Peyer's patch (tissue), 4 donors: Measurements from ENCODE around the gene LSM4. TPM values are rescaled to one million over a fixed set of nuclear protein-coding genes. Genes with fewer than 3 reads are reported as not detected.

Experiments used
- DNase-seq, 3 donors: peaks; one replicate each; pipeline ENCODE4 v3.0.0-alpha.2; 2017 to 2019
- H3K27ac ChIP-seq, 4 donors: fragments of 200-600 bp; sonication (generic); one replicate each; pipeline ENCODE4 v1.5.1; 2016 to 2019
- H3K27me3 ChIP-seq, 2 donors: fragments of 200-600 bp; sonication (generic); one replicate each; pipeline ENCODE4 v1.5.1; 2019
- H3K36me3 ChIP-seq, 3 donors: fragments of 200-600 bp; sonication (generic); one replicate each; pipeline ENCODE4 v1.5.1; 2016 to 2019
- H3K4me1 ChIP-seq, 4 donors: fragments of 200-600 bp; sonication (generic); one replicate each; pipeline ENCODE4 v1.5.1; 2016 to 2019
- H3K4me3 ChIP-seq, 4 donors: fragments of 200-600 bp; sonication (generic); 1 replicate in 3 of 4; 2 replicates in 1 of 4; pipeline ENCODE4 v1.5.1; 2016 to 2019; ENCODE audit warnings: mild to moderate bottlenecking in 1 of 4
- H3K9me3 ChIP-seq, 4 donors: fragments of 200-600 bp; sonication (generic); one replicate each; pipeline ENCODE4 v1.5.1; 2016 to 2019; ENCODE audit warnings: mild to moderate bottlenecking in 1 of 4
- CTCF ChIP-seq, 6 experiments: fragments of 450-650 bp in 4 of 6; fragments of 200-600 bp in 2 of 6; sonication (generic) in 1 of 6; IDR thresholded peaks; one replicate each; pipeline ENCODE4 v1.5.1; 2017 to 2019; ENCODE audit warnings: antibody characterized with exemption in 6 of 6, mild to moderate bottlenecking in 3 of 6, moderate library complexity in 1 of 6
- POLR2A ChIP-seq, 2 donors: fragments of 450-650 bp; IDR thresholded peaks; one replicate each; pipeline ENCODE4 v1.5.1; 2017; ENCODE audit warnings: antibody characterized with exemption in 2 of 2, mild to moderate bottlenecking in 2 of 2, moderate library complexity in 2 of 2
- total RNA-seq, 4 donors: library from RNA; depleted of rRNA; stranded (reverse); fragments of >200 nt; gene quantifications; one replicate each; pipeline ENCODE4 v1.1.0, GENCODE V29; 2016

The LSM4 gene
- total RNA-seq, 4 donors from 2014 or later: 102 to 193 (median 178) TPM

GRCh38 chr19:18287836-18288772 lies 34.8 kb downstream of the LSM4 start:
- H3K27ac ChIP-seq: peak overlapping the region in 1 of 4 donors; percentile 51

GRCh38 chr19:18286973-18287635 lies 35.8 kb downstream of the LSM4 start:
- peak overlapping the region in 1 of 4 donors; percentile 3 for H3K27ac ChIP-seq
- no peaks in the 10 kb centered on the region for H3K27me3 ChIP-seq
- no peak for TF ChIP-seq CTCF (IDR thresholded peaks at IDR 0.05)
- TF ChIP-seq POLR2A (IDR thresholded peaks at IDR 0.05): no peak
- no peaks in the 10 kb centered on the region for H3K9me3 ChIP-seq
- no peak overlapping the region for H3K4me3 ChIP-seq
- peaks cover 4 to 49% (median 22%) of the 10 kb centered on the region in 4 donors for H3K4me1 ChIP-seq
- DNase-seq: no peak
- no peaks in the 10 kb centered on the region for H3K36me3 ChIP-seq

More at GRCh38 chr19:18287836-18288772, 34.8 kb downstream of the LSM4 start:
- Histone ChIP-seq H3K9me3 (no peaks in the 10 kb centered on the region), H3K36me3 (no peaks in the 10 kb centered on the region), H3K27me3 (no peaks in the 10 kb centered on the region), H3K4me1 (peaks cover 0 to 44% (median 18%) of the 10 kb centered on the region in 4 donors), H3K4me3 (no peak overlapping the region)
- no peak for DNase-seq
- TF ChIP-seq CTCF (IDR thresholded peaks at IDR 0.05) (no peak), POLR2A (IDR thresholded peaks at IDR 0.05) (no peak)

GRCh38 chr19:18284712-18285360 lies 38.0 kb downstream of the LSM4 start:
- peaks cover 0 to 7% (median 0%) of the 10 kb centered on the region in 3 donors for H3K36me3 ChIP-seq
- peaks cover 4 to 32% (median 8%) of the 10 kb centered on the region in 4 donors for H3K4me1 ChIP-seq
- H3K4me3 ChIP-seq: no peak overlapping the region
- no peaks in the 10 kb centered on the region for H3K9me3 ChIP-seq
- H3K27ac ChIP-seq: peak overlapping the region; percentile 63 to 92 (median 74)
- DNase-seq: peak in 1 of 3 donors; percentile 66
- H3K27me3 ChIP-seq: no peaks in the 10 kb centered on the region
- TF ChIP-seq CTCF (IDR thresholded peaks at IDR 0.05): no peak
- peak in 1 of 2 donors; percentile 23 for TF ChIP-seq POLR2A (IDR thresholded peaks at IDR 0.05)

GRCh38 chr19:18283338-18283737 lies 39.5 kb downstream of the LSM4 start:
- Histone ChIP-seq H3K9me3 (no peaks in the 10 kb centered on the region), H3K4me1 (peaks cover 9 to 35% (median 12%) of the 10 kb centered on the region in 4 donors), H3K27me3 (no peaks in the 10 kb centered on the region), H3K36me3 (peaks cover 0 to 13% (median 0%) of the 10 kb centered on the region in 3 donors), H3K4me3 (no peak overlapping the region), H3K27ac (peak overlapping the region; percentile 94 to 100 (median 100))
- TF ChIP-seq POLR2A (IDR thresholded peaks at IDR 0.05) (no peak), CTCF (IDR thresholded peaks at IDR 0.05) (no peak)
- DNase-seq: no peak

GRCh38 chr19:18282788-18283141 lies 40.1 kb downstream of the LSM4 start:
- no peaks in the 10 kb centered on the region for H3K9me3 ChIP-seq

More at GRCh38 chr19:18282788-18283141, 40.1 kb downstream of the LSM4 start:
- Histone ChIP-seq H3K4me1 (peaks cover 12 to 41% (median 14%) of the 10 kb centered on the region in 4 donors), H3K27me3 (no peaks in the 10 kb centered on the region), H3K36me3 (peaks cover 0 to 19% (median 0%) of the 10 kb centered on the region in 3 donors), H3K27ac (peak overlapping the region; percentile 94 to 100 (median 100)), H3K4me3 (peak overlapping the region in 2 of 4 donors; percentile 46 to 67)
- peak; percentile 56 to 64 for TF ChIP-seq POLR2A (IDR thresholded peaks at IDR 0.05)
- no peak for TF ChIP-seq CTCF (IDR thresholded peaks at IDR 0.05)
- DNase-seq: peak in 2 of 3 donors; percentile 77 to 85
